Omental fat pad (tissue), 4 donors: ENCODE results near the gene TIMP1. TPM values are rescaled to one million over a fixed set of nuclear protein-coding genes. Genes with fewer than 3 reads are reported as not detected.

ENCODE experiments used
- ATAC-seq: fragments of 150-250 bp; one replicate; pipeline ENCODE4 v1.9.1; 2016; ENCODE audit warnings: mild to moderate bottlenecking, moderate library complexity; ENCODE audit not compliant: low FRiP score
- DNase-seq: peaks from one replicate; pipeline ENCODE4 v3.0.0-alpha.2; 2019; ENCODE audit warnings: low spot score
- CTCF ChIP-seq, 3 donors: fragments of 450-650 bp; IDR thresholded peaks; one replicate each; pipeline ENCODE4 v1.5.1; 2016 to 2017; ENCODE audit warnings: antibody characterized with exemption in 3 of 3, mild to moderate bottlenecking in 3 of 3, moderate library complexity in 2 of 3
- small RNA-seq: library from RNA; depleted of rRNA; stranded (forward); fragments of <200 nt; gene quantifications from one replicate; pipeline ENCODE3, GENCODE V24; 2016
- total RNA-seq, 4 donors: library from RNA; depleted of rRNA; stranded (reverse); fragments of >200 nt; gene quantifications; one replicate each; pipeline ENCODE4 v1.1.0, GENCODE V29; 2016

TIMP1 gene
- total RNA-seq, 4 donors from 2014 or later: 92.8 to 1,509 (median 915) TPM

GRCh38 chrX:47633689-47634590, 51.7 kb downstream of the TIMP1 start:
- TF ChIP-seq CTCF (IDR thresholded peaks at IDR 0.05): no peak
- ATAC-seq: no peak
- DNase-seq: no peak

DNA sequence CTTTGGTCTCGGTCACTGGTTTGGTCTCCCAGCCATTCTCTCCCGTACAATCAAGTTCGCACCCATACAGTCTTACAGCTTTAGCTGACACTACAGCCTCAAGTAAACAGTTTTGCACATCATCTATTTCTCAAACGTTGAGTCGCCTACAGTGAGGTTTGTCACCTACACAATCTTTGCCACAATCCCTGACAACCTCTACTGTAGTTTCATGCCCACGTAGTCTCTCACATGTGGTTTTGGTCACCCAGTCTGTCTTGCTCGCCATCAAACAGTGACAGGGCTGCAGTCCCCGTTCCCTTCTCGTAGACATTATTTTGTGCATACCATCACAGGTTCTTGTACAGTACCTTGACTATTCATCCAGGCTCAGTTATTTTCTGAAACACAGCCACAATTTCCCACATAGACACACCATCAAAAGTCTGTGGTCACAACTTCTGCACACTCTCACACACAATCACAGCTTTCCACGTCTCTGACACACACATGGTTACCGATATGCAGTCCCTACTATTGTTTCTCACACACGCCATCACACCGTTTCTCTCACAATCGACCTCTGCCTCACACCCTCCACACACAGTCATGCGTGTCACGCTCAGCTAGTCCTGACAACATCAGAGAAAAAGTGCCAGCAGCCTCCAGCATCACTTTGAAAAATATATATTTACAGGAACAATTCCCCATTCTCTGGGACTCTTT, 52.8 kb downstream of the TIMP1 start:
- DNase-seq (no peak), ATAC-seq (no peak)
- TF ChIP-seq CTCF (IDR thresholded peaks at IDR 0.05): no peak

Small RNAs within 50 kb of the gene (small RNA-seq; reads per million reads assigned to genes)
- gene MIR4769: not detected

Other genes with a start within 250 kb of the TIMP1 start
- gene ZNF157, start 211.9 kb upstream of the TIMP1 start, total RNA-seq: under 1 TPM in 2 of 4 donors, not detected in 2; 0.19 to 0.44 TPM
- 10 to 100 TPM in 1 of 4 donors, 1 to 10 TPM in 3; 6.6 to 13.6 (median 8.8) TPM for gene ZNF41, start 99.2 kb upstream of the TIMP1 start, total RNA-seq
- 10 to 100 TPM; 31.2 to 43.8 (median 38.9) TPM for gene ARAF, start 21.2 kb upstream of the TIMP1 start, total RNA-seq
- gene SYN1, start 37.4 kb downstream of the TIMP1 start, total RNA-seq: 1 to 10 TPM in 3 of 4 donors, not detected in 1; 1.0 to 3.1 (median 1.3) TPM
- 10 to 100 TPM in 2 of 4 donors, 1 to 10 TPM in 2; 7.4 to 53.9 (median 11.2) TPM for gene CFP, start 47.5 kb downstream of the TIMP1 start, total RNA-seq
- 10 to 100 TPM; 22.2 to 35.2 (median 25.9) TPM for gene ELK1, start 68.1 kb downstream of the TIMP1 start, total RNA-seq
- 100 to 1,000 TPM in 2 of 4 donors, 10 to 100 TPM in 2; 91.0 to 126 (median 99.6) TPM for gene UXT, start 76.7 kb downstream of the TIMP1 start, total RNA-seq